Measurements from ENCODE around the gene KDM2B.

KDM2B gene

DNA sequence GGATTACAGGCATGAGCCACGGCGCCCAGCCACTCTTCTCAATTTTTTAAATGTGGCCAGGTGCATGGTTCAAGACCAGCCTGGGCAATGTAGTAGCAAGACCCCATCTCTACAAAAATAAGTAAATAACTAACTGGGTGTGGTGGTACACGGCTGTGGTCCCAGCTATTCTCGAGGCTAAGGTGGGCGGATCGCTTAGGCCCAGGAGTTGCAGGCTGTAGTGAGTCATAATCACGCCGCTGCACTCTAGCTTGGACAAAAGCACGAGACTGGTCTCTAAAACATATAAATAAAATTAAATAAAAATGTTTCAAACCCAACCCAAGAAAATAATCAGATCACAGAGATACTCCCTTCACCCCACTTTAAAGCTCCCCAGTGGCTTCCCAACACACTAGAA is 8.9 kb downstream of the KDM2B start:
- Histone ChIP-seq H3K36me3 (ENCODE audit: insufficient read depth, low read length) (peaks cover 13% of the 10 kb centered on the region; the same call in 1 of the 2 replicates), H3K4me1 (ENCODE audit: insufficient read depth, low read length, severe bottlenecking) (peaks cover 16% of the 10 kb centered on the region), H3K9me3 (ENCODE audit: low read length) (no peaks in the 10 kb centered on the region), H3K27ac (ENCODE audit: low read depth, low read length, poor library complexity, severe bottlenecking) (no peak overlapping the region), H3K79me2 (ENCODE audit: insufficient read depth, low read length) (no peaks in the 10 kb centered on the region), H3F3A (ENCODE audit: insufficient read depth, low read length) (no peaks in the 10 kb centered on the region), H3K4me3 (ENCODE audit: low read depth, low read length, poor library complexity, severe bottlenecking) (no peak overlapping the region), H3K27me3 (ENCODE audit: insufficient read depth, low read length) (no peaks in the 10 kb centered on the region), H3K4me2 (ENCODE audit: low read length) (no peak overlapping the region), H4K20me1 (ENCODE audit: insufficient read depth, low read length) (no peaks in the 10 kb centered on the region), H3K9ac (ENCODE audit: low read length) (no peak overlapping the region), H2AFZ (ENCODE audit: low read length) (no peak overlapping the region), H3K9me2 (ENCODE audit: low read depth, low read length) (no peaks in the 10 kb centered on the region)
- no peak for TF ChIP-seq EZH2 (IDR thresholded peaks at IDR 0.05; ENCODE audit: borderline replicate concordance, low read length)
- TF ChIP-seq, protein P1, sequence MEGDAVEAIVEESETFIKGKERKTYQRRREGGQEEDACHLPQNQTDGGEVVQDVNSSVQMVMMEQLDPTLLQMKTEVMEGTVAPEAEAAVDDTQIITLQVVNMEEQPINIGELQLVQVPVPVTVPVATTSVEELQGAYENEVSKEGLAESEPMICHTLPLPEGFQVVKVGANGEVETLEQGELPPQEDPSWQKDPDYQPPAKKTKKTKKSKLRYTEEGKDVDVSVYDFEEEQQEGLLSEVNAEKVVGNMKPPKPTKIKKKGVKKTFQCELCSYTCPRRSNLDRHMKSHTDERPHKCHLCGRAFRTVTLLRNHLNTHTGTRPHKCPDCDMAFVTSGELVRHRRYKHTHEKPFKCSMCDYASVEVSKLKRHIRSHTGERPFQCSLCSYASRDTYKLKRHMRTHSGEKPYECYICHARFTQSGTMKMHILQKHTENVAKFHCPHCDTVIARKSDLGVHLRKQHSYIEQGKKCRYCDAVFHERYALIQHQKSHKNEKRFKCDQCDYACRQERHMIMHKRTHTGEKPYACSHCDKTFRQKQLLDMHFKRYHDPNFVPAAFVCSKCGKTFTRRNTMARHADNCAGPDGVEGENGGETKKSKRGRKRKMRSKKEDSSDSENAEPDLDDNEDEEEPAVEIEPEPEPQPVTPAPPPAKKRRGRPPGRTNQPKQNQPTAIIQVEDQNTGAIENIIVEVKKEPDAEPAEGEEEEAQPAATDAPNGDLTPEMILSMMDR (IDR thresholded peaks at IDR 0.05; ENCODE audit: low read length) = no peak

DNA sequence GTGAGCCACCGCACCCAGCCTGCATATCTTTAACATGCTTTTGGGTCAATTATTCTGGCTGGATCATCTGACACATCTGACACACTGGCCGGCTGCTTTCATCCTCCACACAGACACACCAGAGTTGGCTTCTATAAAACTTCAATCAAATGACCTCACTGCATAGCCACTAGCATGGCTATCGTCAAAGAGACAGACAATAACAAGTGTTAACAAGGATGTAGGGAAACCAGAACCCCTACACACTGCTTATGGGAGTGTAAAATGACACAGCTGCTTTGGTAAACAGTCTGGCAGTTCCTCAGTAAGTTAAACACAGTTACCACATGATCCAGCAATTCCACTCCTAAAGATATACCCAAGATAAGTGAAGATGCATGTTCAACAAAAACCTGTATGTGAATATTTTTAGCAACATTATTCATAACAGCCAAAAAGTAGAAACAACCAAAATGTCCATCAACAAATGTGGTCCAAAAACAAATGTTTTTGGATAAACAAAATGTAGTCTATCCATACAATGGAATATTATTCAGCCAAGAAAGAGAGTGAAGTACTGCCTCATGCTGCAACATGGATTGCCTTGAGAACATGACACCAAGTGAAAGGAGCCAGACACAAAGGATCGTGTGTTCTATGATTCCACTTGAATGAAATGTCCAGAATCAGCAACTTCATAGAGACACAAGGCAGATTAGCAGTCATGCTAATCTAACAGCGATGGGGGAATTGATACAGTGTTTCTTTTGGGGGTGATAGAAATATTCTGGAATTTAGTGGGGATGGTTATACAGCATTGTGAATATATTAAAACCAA is 10.1 kb downstream of the KDM2B start:
- Histone ChIP-seq H3K27ac (ENCODE audit: low read depth, low read length, poor library complexity, severe bottlenecking) (no peak overlapping the region), H3K79me2 (ENCODE audit: insufficient read depth, low read length) (no peaks in the 10 kb centered on the region), H3F3A (ENCODE audit: insufficient read depth, low read length) (no peaks in the 10 kb centered on the region), H3K9me2 (ENCODE audit: low read depth, low read length) (no peaks in the 10 kb centered on the region), H2AFZ (ENCODE audit: low read length) (no peak overlapping the region), H3K9me3 (ENCODE audit: low read length) (no peaks in the 10 kb centered on the region), H3K36me3 (ENCODE audit: insufficient read depth, low read length) (peaks cover 13% of the 10 kb centered on the region; the same call in 1 of the 2 replicates), H3K9ac (ENCODE audit: low read length) (no peak overlapping the region), H3K4me1 (ENCODE audit: insufficient read depth, low read length, severe bottlenecking) (peaks cover 16% of the 10 kb centered on the region), H4K20me1 (ENCODE audit: insufficient read depth, low read length) (no peaks in the 10 kb centered on the region), H3K27me3 (ENCODE audit: insufficient read depth, low read length) (no peaks in the 10 kb centered on the region), H3K4me2 (ENCODE audit: low read length) (no peak overlapping the region), H3K4me3 (ENCODE audit: low read depth, low read length, poor library complexity, severe bottlenecking) (no peak overlapping the region)
- TF ChIP-seq, protein P1 (IDR thresholded peaks at IDR 0.05; ENCODE audit: low read length) = no peak
- no peak for TF ChIP-seq EZH2 (IDR thresholded peaks at IDR 0.05; ENCODE audit: borderline replicate concordance, low read length)

DNA sequence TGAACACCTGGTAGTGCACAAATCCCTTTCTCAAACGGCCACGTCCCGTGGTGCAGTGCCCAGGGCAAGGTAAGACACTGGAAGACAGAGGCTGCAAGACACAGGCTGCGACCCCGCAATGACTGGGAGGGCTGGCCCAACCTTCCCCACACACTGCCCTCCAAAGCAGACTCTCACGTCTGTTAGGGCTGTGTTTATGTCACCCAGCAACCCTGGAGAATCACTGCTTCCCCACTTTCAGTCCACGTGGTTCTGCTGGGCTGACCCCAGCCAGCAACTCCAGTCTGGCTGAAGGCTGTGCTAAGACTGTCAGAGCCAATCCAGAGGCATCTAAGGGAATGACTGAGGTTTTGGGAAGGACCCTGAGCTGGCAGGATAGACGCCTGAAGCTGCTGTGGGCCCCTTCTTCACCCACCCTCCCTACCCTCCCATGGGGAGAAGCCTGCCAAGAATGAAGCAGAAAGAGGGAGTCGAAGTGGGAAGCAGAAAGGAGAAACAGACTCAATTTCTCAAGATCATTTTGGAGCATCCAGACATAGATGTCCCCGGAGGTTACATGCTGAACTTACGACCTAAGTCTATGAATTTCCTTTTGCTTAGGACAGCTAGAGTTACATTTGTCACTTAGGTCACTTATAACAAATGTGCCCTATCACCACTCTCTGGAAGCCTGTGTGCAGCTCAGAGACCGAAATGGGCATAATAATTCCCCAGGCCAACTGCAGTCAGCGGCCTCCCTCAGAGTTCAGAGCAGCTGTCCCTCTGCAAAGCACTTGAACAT is 11.7 kb downstream of the KDM2B start:
- no peaks in the 10 kb centered on the region for H3F3A ChIP-seq (ENCODE audit: insufficient read depth, low read length)
- H3K4me2 ChIP-seq (ENCODE audit: low read length) = peak overlapping the region; percentile 48
- no peaks in the 10 kb centered on the region for H4K20me1 ChIP-seq (ENCODE audit: insufficient read depth, low read length)
- peak overlapping the region; percentile 38; the same call in 1 of the 2 replicates for H3K9ac ChIP-seq (ENCODE audit: low read length)
- no peaks in the 10 kb centered on the region for H3K79me2 ChIP-seq (ENCODE audit: insufficient read depth, low read length)
- H3K27ac ChIP-seq (ENCODE audit: low read depth, low read length, poor library complexity, severe bottlenecking) = peak overlapping the region; percentile 50
- no peaks in the 10 kb centered on the region for H3K9me3 ChIP-seq (ENCODE audit: low read length)
- H3K27me3 ChIP-seq (ENCODE audit: insufficient read depth, low read length) = no peaks in the 10 kb centered on the region
- peak overlapping the region; percentile 68; the same call in 1 of the 2 replicates for H2AFZ ChIP-seq (ENCODE audit: low read length)
- peak overlapping the region; percentile 3 for H3K4me3 ChIP-seq (ENCODE audit: low read depth, low read length, poor library complexity, severe bottlenecking)
- TF ChIP-seq EZH2 (IDR thresholded peaks at IDR 0.05; ENCODE audit: borderline replicate concordance, low read length) = no peak
- TF ChIP-seq, protein P1 (IDR thresholded peaks at IDR 0.05; ENCODE audit: low read length) = no peak
- H3K9me2 ChIP-seq (ENCODE audit: low read depth, low read length) = no peaks in the 10 kb centered on the region
- no peaks in the 10 kb centered on the region for H3K36me3 ChIP-seq (ENCODE audit: insufficient read depth, low read length)
- H3K4me1 ChIP-seq (ENCODE audit: insufficient read depth, low read length, severe bottlenecking) = peaks cover 16% of the 10 kb centered on the region
